H1 (cell line): ENCODE results near the gene ZNF771. TPM values are rescaled to one million over a fixed set of nuclear protein-coding genes. Genes with fewer than 3 reads are reported as not detected.

ENCODE experiments used
- CHD2 ChIP-seq: IDR thresholded peaks from 2 replicates; pipeline ENCODE4 v1.6.1; 2012; ENCODE audit warnings: low read length, improper control_type of control experiment
- CTBP2 ChIP-seq: IDR thresholded peaks from 2 replicates; pipeline ENCODE4 v1.7.0; 2011; ENCODE audit warnings: borderline replicate concordance, mild to moderate bottlenecking, moderate library complexity, mixed read lengths, low read length; ENCODE audit not compliant: insufficient read depth, insufficient read length
- JUN ChIP-seq: IDR thresholded peaks from 2 replicates; pipeline ENCODE4 v1.6.1; 2011; ENCODE audit warnings: low read depth, mild to moderate bottlenecking, improper control_type of control experiment, low read length
- POU5F1 ChIP-seq: IDR thresholded peaks from 2 replicates; pipeline ENCODE4 v1.6.1; 2011; ENCODE audit warnings: low read depth, mild to moderate bottlenecking, low read length, moderate library complexity
- RAD21 ChIP-seq, 2 experiments: IDR thresholded peaks in 1 of 2; conservative IDR thresholded peaks in 1 of 2; 2 replicates each; pipeline ENCODE4 v1.6.1; 2011; ENCODE audit warnings: low read depth in 2 of 2, low read length in 2 of 2, improper control_type of control experiment in 1 of 2, inconsistent platforms in 1 of 2, mild to moderate bottlenecking in 1 of 2, moderate library complexity in 1 of 2
- SIX5 ChIP-seq: IDR thresholded peaks from 2 replicates; pipeline ENCODE4 v1.6.1; 2011; ENCODE audit warnings: mild to moderate bottlenecking, low read depth, low read length
- SP4 ChIP-seq: IDR thresholded peaks from 2 replicates; pipeline ENCODE4 v1.6.1; 2012; ENCODE audit warnings: low read length, inconsistent platforms
- polyA plus RNA-seq, 7 experiments: library from polyadenylated mRNA; depleted of rRNA in 3 of 7; stranded (reverse) in 5 of 7; unstranded in 2 of 7; fragments of >200 nt in 5 of 7; fragments of 200-250 nt in 2 of 7; gene quantifications; 1 replicate in 5 of 7; 2 replicates in 1 of 7; 4 replicates in 1 of 7; pipeline versions ENCODE4 v1.2.1 to v1.2.3, GENCODE V29; 2011 to 2013; ENCODE audit warnings: missing spikeins in 2 of 7, mixed read lengths in 2 of 7
- total RNA-seq: library from RNA; stranded (reverse); fragmentation: NEBNext Ultra II Directional; extraction: Animal tissue kit (Norgen Biotek cat#: 25700); gene quantifications from 2 replicates; pipeline ENCODE4 v1.2.1, GENCODE V29; 2021
- TF ChIP-seq, protein P1 (sequence below): IDR thresholded peaks from 2 replicates; pipeline ENCODE4 v1.6.1; 2012; ENCODE audit warnings: low read length, inconsistent platforms

ZNF771 gene
- total and polyA plus RNA-seq, 2 of the 8 experiments (the other 6 are each of a cell fraction or from before 2014, with no cell fraction given), result 10.6 to 15.7 TPM

DNA sequence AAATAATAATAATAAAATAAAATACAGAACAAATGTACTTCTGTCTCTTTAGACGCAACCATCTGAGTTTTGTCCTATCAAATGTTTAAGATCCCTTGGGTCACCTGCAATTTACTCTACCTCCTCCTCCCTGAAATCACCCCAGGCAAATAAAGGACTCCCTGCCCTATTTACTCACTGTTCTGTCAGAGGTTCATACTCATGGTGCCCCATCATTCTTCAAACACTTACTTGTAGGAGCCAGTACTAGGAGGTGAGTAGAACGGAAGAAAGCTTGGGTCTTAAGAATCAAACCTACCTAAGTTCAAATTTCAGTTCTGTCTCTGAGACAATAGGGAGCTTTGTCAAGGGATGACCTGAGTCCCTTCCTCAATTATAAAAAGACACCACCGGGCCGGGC is 40.9 kb upstream of the ZNF771 start (continued):
- no peak for TF ChIP-seq JUN
- TF ChIP-seq SP4, result no peak
- TF ChIP-seq RAD21 (IDR thresholded peaks at IDR 0.05 in 1 of 2, conservative IDR thresholded peaks at IDR 0.05 in 1 of 2; ENCODE audit: low read depth in 2 of 2, low read length in 2 of 2), result no peak
- TF ChIP-seq POU5F1, result no peak
- no peak for TF ChIP-seq SIX5
- TF ChIP-seq, protein P1, sequence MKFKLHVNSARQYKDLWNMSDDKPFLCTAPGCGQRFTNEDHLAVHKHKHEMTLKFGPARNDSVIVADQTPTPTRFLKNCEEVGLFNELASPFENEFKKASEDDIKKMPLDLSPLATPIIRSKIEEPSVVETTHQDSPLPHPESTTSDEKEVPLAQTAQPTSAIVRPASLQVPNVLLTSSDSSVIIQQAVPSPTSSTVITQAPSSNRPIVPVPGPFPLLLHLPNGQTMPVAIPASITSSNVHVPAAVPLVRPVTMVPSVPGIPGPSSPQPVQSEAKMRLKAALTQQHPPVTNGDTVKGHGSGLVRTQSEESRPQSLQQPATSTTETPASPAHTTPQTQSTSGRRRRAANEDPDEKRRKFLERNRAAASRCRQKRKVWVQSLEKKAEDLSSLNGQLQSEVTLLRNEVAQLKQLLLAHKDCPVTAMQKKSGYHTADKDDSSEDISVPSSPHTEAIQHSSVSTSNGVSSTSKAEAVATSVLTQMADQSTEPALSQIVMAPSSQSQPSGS, result no peak
- TF ChIP-seq CHD2, result no peak
- TF ChIP-seq CTBP2, result no peak
